NT2/D1 (cell line): ENCODE results near the gene HOXB3.
A peak's percentile ranks its signal among the peaks of the same experiment; 100 is the strongest.

ENCODE experiments used
- DNase-seq: peaks from one replicate; pipeline ENCODE4 v3.0.0-alpha.2; 2011; ENCODE audit warnings: low read depth, low spot score
- H3K27me3 ChIP-seq: 2 replicates; pipeline ENCODE4 v1.6.0; 2011; ENCODE audit warnings: mild to moderate bottlenecking; ENCODE audit not compliant: insufficient read length, insufficient read depth
- H3K36me3 ChIP-seq: 2 replicates; pipeline ENCODE4 v1.6.1; 2011; ENCODE audit warnings: mild to moderate bottlenecking, low read length, mixed read lengths; ENCODE audit not compliant: insufficient read depth, insufficient read length
- H3K4me1 ChIP-seq: 2 replicates; pipeline ENCODE4 v1.5.1; 2011; ENCODE audit not compliant: insufficient read depth, insufficient read length
- H3K4me3 ChIP-seq: 2 replicates; pipeline ENCODE4 v1.5.1; 2011; ENCODE audit warnings: low read depth; ENCODE audit not compliant: insufficient read length
- H3K9ac ChIP-seq: 2 replicates; pipeline ENCODE4 v1.6.0; 2011; ENCODE audit warnings: low read depth; ENCODE audit not compliant: insufficient read length
- H3K9me3 ChIP-seq: 2 replicates; pipeline ENCODE4 v1.5.1; 2011; ENCODE audit warnings: mild to moderate bottlenecking, low read length; ENCODE audit not compliant: insufficient read depth
- SUZ12 ChIP-seq: IDR thresholded peaks from 2 replicates; pipeline ENCODE4 v1.6.1; 2011; ENCODE audit not compliant: insufficient read length, insufficient read depth; ENCODE audit errors: extremely low read depth
- YY1 ChIP-seq: IDR thresholded peaks from 2 replicates; pipeline ENCODE4 v1.6.1; 2011; ENCODE audit not compliant: insufficient read length, insufficient read depth
- ZNF274 ChIP-seq: IDR thresholded peaks from 2 replicates; pipeline ENCODE4 v1.6.1; 2011; ENCODE audit warnings: mild to moderate bottlenecking, low read depth, low read length

HOXB3 gene

DNA sequence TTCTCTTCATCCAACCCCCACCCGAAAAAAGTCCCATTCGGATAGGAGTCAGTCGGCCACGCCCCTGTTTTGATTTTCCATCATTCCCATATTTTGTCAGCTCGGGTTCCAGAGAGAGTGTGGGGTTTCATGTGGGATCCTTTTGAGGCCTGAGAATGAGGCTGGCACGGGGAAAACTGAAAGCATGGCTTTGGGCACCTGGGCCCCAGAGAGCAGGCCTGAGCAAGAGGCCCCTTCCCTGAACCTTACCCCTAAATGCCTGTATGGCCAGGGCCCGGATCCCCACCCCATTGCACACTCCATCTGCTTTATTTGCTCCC is 7.3 kb downstream of the HOXB3 start:
- Histone ChIP-seq H3K9ac (no peak overlapping the region), H3K4me3 (no peak overlapping the region), H3K4me1 (peaks cover 4% of the 10 kb centered on the region), H3K27me3 (peaks cover 98% of the 10 kb centered on the region), H3K36me3 (no peaks in the 10 kb centered on the region), H3K9me3 (no peaks in the 10 kb centered on the region)
- DNase-seq = no peak
- TF ChIP-seq ZNF274 = no peak
- no peak for TF ChIP-seq YY1
- TF ChIP-seq SUZ12 = no peak

GRCh38 chr17:48579760-48580554 is 10.1 kb downstream of the HOXB3 start:
- no peak for DNase-seq
- Histone ChIP-seq H3K27me3 (peaks cover 98% of the 10 kb centered on the region), H3K4me3 (no peak overlapping the region), H3K9ac (no peak overlapping the region), H3K4me1 (peaks cover 5% of the 10 kb centered on the region), H3K9me3 (no peaks in the 10 kb centered on the region), H3K36me3 (no peaks in the 10 kb centered on the region)
- TF ChIP-seq SUZ12 = no peak
- TF ChIP-seq ZNF274 = no peak
- TF ChIP-seq YY1 = no peak

DNA sequence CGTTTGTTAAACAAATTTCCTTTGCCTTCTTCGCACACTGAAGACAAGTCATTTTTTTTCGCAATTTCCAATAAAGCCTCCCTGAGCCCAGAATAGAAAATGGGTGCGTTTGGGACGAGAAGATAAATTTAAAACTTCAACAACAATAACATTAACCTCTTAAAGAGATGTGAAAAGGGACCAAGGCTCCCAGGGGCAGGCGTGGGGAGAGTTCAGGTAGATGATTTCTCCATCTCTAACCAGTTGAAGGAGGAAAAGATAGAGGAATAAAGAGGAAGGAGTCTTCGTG is 10.6 kb downstream of the HOXB3 start:
- no peak overlapping the region for H3K9ac ChIP-seq
- H3K4me1 ChIP-seq = peaks cover 5% of the 10 kb centered on the region
- TF ChIP-seq YY1 = no peak
- no peak for TF ChIP-seq ZNF274
- no peak for TF ChIP-seq SUZ12
- H3K36me3 ChIP-seq = no peaks in the 10 kb centered on the region
- DNase-seq = no peak
- H3K27me3 ChIP-seq = peaks cover 98% of the 10 kb centered on the region
- no peak overlapping the region for H3K4me3 ChIP-seq
- no peaks in the 10 kb centered on the region for H3K9me3 ChIP-seq

- peaks cover 98% of the 10 kb centered on the region for H3K27me3 ChIP-seq
- peaks cover 5% of the 10 kb centered on the region for H3K4me1 ChIP-seq
- H3K9ac ChIP-seq = peak overlapping the region; percentile 57
- H3K4me3 ChIP-seq = no peak overlapping the region
- no peak for TF ChIP-seq ZNF274
- TF ChIP-seq SUZ12 = peak; percentile 91
- H3K9me3 ChIP-seq = no peaks in the 10 kb centered on the region
- H3K36me3 ChIP-seq = no peaks in the 10 kb centered on the region
- DNase-seq = no peak
Observed at GRCh38 chr17:48578616-48579470, 11.2 kb downstream of the HOXB3 start.

DNA sequence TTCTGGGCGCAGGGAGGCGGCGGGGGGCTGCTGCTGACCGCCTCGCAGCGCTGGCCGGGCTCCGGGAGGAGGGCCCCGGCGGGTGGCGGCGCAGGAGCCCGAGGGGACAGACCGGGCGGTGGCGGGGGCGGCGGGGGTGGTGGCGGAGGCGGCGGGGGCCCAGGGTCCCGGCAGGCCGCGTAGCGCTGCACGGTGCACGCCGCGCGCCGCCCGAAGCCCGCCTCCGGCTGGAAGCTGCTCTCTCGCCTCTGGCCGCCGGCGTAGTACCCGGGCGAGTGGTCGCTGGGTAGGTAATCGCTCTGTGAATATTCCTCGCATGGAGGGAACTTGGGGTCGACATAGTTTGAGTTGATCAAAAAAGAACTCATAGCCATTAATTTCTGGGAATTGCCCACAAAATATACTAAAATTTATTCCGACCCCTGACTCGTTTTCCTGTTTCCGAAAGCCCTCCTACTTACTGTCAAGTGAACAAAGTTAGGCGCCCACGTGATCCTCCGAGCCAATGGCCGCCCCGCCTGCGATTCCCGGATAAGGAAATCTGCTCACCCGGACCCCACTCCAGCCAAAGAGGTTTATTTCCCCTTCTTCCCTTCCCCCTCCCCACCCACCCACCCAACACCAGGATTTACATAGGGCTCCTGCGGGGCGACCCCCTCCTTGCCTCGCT is 12.0 kb downstream of the HOXB3 start, which contains the start of gene HOXB4:
HOXB4 (minus strand) TSS at position 405 of the 670 bp plus-strand sequence; CDS start at position 374, 31 bp downstream.
- TF ChIP-seq ZNF274 = no peak
- no peak for TF ChIP-seq YY1
- TF ChIP-seq SUZ12 = peak; percentile 54
- peak within 1 kb of the TSS; percentile 57 for H3K9ac ChIP-seq
- peak within 1 kb of the TSS; percentile 12 for H3K4me3 ChIP-seq
- H3K4me1 ChIP-seq = peaks cover 5% of the 10 kb centered on the region
- no peaks in the 10 kb centered on the region for H3K9me3 ChIP-seq
- H3K27me3 ChIP-seq = peaks cover 98% of the 10 kb centered on the region
- no peak for DNase-seq
- no peaks in the 10 kb centered on the region for H3K36me3 ChIP-seq

GRCh38 chr17:48577330-48577945 is 12.6 kb downstream of the HOXB3 start:
- no peak for DNase-seq
- Histone ChIP-seq H3K9ac (no peak overlapping the region), H3K4me3 (no peak overlapping the region), H3K27me3 (peaks cover 98% of the 10 kb centered on the region), H3K4me1 (peaks cover 5% of the 10 kb centered on the region), H3K9me3 (no peaks in the 10 kb centered on the region), H3K36me3 (no peaks in the 10 kb centered on the region)
- TF ChIP-seq ZNF274 (no peak), SUZ12 (peak; percentile 20)

- TF ChIP-seq YY1 = no peak
- TF ChIP-seq SUZ12 = no peak
- no peak for TF ChIP-seq ZNF274
- Histone ChIP-seq H3K9me3 (no peaks in the 10 kb centered on the region), H3K36me3 (no peaks in the 10 kb centered on the region), H3K4me1 (peaks cover 3% of the 10 kb centered on the region), H3K4me3 (no peak overlapping the region), H3K9ac (no peak overlapping the region), H3K27me3 (peaks cover 98% of the 10 kb centered on the region)
- no peak for DNase-seq
Observed at GRCh38 chr17:48576479-48577309, 13.3 kb downstream of the HOXB3 start.
